Ramos (cell line): Measurements from ENCODE around the gene ORC3.
"Not testable (repeated sequence)": the region's sequence is repeated elsewhere in the genome, so short reads cannot be mapped to it uniquely, and the experiment has no call there.

ENCODE experiments used
- in situ Hi-C: fragments of 300-500 bp; cut with MboI; formaldehyde crosslinking; loops from one replicate; pipeline ENCODE4 v1.14.3; 2022; ENCODE audit warnings: low sequenced_read_pairs; ENCODE audit not compliant: unreplicated experiment

The ORC3 gene

DNA sequence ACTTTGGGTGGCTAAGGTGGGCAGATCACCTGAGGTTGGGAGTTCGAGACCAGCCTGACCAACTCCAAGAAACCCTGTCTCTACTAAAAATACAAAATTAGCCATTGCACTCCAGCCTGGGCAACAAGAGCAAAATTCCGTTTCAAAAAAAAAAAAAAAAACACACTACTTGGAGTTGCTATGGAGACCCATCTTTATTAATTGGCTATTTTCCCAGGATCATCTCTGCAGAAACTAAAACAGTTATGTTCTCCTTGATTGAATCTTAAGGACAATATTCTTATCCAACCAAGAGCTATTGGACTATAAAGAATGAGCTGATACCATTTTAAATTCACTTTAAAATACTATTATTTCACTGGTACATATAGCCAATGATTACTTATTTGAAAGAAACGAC lies 97.4 kb downstream of the ORC3 start:
- in situ Hi-C loops, result no loop called here

DNA sequence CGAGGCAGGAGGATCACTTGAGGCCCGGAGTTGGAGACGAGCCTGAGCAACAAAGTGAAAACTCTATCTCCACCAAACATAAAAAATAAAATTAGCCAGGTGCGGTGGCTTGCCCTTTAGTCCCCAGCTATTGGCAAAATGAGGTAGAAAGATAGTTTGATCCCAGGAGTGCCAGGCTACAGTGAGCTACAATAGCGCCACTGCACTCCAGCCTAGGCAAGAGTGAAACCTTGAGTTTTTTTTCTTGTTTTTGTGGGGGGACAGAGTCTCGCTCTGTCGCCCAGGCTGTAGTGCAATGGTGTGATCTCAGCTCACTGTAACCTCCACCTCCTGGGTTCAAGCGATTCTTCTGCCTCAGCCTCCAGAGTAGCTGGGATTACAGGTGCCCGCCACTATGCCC lies 98.0 kb downstream of the ORC3 start:
- in situ Hi-C loops, result not testable (repeated sequence)

DNA sequence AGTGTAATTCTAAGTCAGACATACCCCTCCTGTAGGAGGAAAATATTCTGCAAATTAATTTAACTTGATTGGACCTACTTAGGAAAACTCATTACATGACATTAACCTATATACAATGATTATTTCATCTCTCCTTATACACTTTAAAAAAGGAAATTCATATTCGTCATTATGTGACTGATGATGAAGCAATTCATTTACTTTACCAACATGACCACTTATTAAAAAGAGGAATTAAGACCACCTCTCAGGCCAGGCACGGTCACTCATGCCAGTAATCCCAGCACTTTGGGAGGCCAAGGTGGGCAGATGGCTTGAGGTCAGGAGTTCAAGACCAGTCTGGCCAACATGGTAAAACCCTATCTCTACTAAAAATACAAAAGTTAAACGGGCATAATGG lies 100.5 kb downstream of the ORC3 start:
- in situ Hi-C loops, result no loop called here

DNA sequence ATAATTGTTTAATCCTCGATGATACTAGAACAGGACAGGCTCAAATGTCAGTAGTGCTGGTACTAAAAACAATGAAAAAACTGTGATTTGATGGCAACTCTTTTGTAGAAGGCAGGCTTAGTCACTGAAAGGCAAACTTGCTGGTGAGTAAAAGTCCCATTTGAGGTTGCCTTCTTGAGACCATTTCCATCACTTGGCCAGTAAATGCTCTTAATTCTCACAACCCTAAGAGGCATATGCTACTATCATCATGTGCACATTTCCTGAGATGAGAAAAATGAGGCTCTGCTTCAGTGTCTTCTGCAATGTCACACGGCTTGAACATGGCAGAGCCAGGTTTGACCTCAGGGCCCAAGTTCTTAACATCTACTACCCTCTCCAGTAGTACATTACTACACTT lies 102.2 kb downstream of the ORC3 start:
- in situ Hi-C loops, result no loop called here

DNA sequence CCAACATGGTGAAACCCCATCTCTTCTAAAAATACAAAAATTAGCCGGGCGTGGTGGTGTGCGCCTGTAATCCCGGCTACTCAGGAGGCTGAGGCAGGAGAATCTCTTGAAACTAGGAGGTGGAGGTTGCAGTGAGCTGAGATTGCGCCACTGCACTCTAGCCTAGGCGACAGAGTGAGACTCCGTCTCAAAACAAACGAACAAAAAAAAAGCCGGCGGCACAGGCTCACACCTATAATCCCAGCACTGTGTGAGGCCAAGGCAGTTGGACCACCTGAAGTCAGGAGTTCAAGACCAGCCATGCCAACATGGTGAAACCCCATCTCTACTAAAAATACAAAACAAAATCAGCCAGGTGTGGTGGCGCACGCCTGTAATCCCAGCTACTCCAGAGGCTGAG lies 106.9 kb downstream of the ORC3 start:
- in situ Hi-C loops, result not testable (repeated sequence)

DNA sequence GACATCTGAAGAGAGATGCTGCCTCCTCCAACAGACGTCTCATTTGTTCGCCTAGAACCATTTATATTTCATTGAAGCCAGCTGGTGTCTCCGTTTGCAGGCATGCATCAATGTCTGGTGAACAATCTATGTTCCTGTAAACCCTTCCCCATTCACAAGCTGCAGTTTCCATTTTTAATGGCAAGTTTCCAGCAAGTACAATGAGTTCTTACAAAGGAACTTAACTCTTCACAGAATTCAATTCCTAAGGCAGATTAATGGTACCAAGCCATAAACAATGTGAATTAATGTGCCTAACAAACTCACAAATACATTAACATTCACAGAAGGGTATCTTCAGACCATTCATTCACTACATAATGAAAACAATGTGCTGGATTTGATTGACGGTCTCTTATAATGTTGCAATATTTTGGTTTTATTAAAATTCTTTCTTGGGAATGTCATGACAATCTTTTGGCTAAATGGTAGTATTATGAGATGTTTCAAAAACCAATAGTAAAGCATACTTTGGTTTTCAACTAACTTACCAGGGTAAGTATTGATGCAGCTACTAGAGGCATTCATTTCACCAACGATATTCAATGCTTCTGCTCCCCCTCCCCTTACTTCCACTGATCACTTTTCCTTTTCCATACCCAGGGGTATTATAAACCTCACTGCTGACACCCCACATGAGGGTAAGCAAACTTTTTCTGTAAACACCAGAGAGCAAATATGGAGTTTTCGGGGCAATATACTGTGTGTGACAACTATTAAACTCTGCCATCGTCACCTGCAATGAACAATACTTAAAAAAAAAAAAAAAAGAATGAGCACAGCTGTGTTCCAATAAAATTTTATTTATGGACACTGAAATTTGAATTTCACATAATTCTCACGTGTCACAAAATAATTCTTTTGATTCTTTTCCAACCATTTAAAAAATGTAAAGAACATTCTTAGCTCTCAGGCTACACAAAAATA lies 107.9 kb downstream of the ORC3 start:
- in situ Hi-C loops, result no loop called here

DNA sequence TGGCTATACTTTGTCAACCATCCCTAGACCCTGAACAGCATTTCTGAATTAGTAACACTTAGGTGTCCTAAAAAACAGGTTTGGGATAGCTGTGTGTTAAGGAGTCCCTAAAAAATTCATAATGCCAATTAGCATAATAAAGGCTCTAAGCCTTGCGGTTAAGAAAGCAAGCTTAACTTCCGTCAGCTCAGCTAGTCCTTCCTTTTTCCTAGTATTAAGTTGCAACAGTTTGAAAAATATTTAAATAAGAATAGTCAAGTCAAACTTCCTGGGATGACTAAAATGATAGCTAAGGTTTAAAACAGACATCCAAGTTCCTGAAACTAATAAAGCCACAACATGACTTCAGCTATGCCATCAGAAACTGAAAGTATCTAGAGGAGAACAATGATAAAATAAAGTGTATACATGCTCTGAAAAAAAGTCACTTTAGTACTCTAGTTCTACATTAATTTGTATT lies 108.6 kb downstream of the ORC3 start:
- in situ Hi-C loops, result no loop called here

DNA sequence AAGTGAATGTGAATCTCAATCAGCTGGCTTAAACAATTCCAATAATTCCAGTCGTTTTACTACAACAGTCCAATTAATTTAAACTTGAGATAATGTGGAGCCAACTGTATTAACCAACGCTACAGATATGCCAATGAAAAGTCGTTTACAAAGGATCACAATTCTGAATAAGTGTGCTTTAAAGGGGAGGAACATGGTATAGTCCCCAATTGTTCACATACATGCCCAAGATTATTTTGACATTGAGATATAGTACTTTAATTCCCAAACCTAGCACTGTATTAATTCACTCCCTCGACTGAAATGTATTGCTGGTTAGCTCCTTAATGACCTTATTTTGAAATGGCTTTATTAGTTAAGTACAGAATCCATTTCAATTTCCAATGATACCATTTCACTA lies 109.6 kb downstream of the ORC3 start:
- in situ Hi-C loops, result no loop called here

DNA sequence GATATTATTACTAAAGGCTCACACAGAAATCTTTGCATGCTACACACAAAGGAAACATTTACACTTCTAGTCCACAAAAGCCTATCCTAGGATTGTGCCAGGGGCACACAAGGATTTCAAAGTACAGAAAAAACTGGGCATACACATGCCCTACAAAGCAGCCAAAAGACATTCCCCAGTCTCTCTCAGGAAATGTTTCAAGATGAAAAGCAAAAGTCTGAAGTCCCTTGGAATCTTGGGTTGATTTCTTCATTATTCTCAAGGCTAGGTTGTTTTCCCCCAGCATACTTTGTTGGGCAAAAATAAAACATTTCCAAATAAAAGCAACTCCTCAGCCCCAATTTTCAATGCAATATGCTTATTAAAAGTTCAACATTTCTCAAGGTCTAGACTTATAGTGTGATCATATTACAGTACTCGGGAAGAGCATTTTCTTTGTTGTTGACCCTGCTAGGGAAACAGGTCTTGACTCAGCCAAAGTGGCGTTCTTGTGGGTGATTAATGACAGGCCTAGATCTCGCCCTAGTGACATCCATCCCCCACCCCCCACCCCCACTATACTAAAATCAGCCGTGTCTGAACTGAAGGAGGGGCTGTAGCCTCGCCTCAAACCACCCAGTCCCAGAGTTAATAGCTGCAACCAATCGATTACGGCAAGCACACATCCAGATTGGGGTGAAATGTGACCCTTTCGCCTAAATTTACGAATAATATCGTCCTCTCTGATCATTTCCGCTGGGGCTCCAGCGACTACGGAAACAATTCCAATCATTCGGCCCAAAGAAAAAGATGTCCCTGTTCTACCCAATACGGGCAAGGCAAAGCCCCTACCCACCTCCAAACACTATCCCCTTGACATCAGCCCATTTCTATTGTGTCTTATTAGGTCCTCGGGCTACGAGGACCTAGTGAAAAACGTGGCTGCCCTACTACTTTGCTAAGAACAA lies 110.7 kb downstream of the ORC3 start:
- in situ Hi-C loops, result loop anchor here (10.0 kb wide), 1 partner anchor 224 kb away; no protein-coding TSS in a partner anchor

DNA sequence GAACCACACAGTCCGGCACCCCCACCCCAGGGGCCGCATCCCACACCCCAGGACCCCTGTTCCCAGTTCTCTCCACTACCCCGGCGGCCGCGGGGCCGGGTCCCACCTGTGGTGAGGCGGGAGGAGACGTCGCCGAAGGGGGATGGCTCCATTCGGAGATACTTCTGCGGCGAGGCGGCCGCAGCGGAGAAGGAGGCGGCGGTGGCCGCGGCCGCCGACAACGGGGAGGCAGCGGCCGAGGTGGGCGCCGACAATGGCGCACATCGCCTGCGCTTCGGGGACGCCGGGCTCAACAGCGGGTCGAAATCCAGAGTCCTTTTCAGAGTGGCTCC lies 111.4 kb downstream of the ORC3 start:
- in situ Hi-C loops, result loop anchor here (10.0 kb wide), 1 partner anchor 223 kb away; no protein-coding TSS in a partner anchor

DNA sequence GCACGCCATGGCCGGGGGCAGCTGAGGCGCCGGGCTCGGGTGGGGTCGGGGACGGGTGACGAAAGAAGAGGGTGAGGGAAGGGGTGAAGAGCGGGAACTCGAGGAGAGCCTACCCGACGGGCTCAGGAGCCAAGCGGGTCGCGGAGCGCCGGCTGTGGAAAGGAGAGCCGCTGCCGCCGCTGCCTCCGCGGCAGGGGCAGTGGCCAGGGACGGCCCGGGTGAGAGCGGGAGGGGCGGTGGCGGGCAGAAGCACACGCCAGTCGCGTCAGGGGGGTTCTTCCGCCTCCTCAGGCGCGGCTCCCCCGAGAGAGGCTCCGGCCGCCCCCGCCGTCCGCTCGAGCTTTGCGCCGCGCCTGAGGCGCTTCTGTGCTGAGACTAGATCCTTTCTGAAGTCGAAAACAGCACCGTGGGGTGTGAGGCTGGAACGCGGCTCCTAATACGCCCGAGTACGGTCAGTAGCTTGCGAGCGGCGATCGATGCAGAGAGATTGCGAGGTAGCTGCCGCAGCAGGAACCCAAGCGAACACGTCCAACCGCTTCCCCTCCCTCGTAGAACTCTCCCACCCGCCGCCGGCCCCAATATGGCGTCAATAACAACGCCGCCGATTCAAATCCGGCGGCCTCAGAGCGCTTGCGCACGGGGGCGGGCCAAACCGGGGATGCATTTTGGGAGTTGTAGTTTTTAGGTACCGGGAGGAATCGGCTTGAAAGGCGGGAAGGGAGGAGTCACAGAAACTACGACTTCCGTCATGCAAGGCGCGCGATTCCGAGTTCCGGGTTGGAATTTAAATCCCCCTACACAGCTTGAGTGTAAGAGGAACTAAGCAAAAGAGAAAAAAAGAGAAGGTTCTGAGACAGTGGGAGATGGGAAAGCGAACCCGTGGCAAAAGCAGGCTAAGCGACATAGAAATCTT lies 112.0 kb downstream of the ORC3 start, which contains the start of gene AKIRIN2:
TSS of gene AKIRIN2 (minus strand) at position 558 of the 913 bp plus-strand sequence. CDS start at position 9, 549 bp downstream.
- in situ Hi-C loops, result loop anchor here (10.0 kb wide), 1 partner anchor 223 kb away; no protein-coding TSS in a partner anchor

DNA sequence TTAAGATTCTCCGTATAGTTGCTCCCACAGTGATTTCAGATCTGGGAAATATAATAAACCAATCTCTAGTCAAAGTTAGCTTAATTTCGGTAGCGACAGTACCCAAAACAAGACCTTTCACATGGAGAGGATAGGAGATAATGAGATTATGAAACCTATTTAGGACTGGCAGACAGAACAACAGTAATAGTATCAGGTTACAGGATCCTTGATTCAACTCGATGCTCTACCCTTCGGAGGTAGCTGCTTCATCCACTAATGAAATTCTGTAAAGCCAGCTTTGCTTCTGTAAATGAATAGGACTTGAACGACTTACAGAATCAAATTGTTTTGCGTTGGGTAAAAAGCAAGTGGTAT lies 112.6 kb downstream of the ORC3 start:
- in situ Hi-C loops, result loop anchor here (10.0 kb wide), 1 partner anchor 222 kb away; no protein-coding TSS in a partner anchor

DNA sequence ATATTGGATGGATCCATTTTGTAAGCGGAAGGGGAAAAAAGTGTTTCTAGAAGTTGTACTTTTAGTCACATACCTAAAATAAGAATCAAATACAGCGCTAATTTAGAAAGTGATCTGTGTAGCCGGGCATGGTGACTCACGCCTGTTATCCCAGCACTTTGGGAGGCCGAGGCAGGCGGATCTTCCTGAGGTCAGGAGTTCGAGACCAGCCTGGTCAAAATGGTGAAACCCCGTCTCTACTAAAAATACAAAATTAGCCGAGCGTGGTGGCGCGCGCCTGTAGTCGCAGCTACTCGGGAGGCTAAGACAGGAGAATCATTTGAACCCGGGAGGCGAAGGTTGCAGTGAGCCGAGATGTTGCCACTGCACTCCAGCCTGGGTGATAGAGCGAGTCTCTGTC lies 113.1 kb downstream of the ORC3 start:
- in situ Hi-C loops, result loop anchor here (10.0 kb wide), 1 partner anchor 222 kb away; no protein-coding TSS in a partner anchor

DNA sequence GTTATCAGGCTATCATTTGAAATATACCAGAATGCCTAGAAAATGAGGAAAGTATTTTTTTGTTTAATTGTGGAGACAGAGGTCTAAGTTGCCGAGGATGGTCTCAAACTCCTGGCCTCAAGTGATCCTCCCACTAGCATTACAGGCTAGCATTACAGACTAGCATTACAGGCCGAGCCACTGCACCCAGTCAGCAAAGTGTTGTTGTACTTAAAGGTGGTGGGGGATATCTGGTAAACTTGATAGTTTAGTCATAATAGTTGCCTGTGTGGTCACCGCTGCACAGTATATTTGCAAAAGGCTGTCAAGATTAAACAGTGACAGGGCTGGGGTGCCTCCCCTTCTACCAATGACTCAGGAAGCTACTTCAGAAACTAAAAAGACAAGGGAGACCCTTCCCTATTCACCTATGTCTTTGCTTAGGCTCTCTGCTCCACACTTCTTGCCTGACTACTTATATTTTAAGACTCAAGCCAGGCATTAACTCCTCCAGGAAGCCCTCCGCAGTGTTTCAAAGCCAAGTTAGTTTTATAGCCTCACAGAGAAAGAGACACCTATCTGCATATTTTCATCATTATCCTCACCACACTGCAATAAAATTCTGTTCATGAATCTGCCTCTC lies 115.2 kb downstream of the ORC3 start:
- in situ Hi-C loops, result loop anchor here (10.0 kb wide), 1 partner anchor 220 kb away; no protein-coding TSS in a partner anchor

DNA sequence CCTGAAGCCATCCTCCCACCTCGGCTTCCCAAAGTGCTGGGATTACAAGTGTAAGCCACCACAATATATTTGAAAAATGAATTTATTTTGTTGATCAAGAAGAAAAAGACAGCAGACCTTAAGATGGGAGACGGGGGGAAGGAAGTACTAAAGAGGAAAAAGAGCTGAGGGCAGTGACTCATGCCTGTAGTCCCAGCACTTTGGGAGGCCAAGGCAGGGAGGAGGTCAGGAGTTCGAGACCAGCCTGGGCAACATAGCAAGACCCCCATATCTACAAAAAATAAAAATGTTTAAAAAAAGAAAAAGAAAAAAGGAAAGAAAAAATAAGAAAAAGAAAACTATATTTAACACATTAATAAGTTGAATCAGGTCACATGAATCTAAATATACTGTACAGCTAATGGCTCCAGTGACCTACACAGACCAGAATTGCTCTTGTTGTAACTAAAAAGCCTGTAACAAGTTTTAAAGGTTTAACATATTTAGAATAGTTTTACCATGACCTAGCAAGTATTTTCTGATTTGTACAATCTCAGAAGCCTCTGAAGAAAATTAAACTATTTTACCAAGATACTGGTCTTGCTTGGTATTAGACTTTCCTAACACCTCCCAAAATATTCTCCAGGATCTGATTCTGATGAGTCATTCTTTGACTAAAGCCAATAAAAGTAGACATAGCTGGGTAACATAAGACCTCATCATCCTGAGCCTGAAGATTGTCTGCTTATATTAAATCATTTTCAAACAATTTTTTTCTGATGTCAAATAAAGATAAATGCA lies 116.4 kb downstream of the ORC3 start:
- in situ Hi-C loops, result loop anchor here (10.0 kb wide), 1 partner anchor 218 kb away; no protein-coding TSS in a partner anchor

DNA sequence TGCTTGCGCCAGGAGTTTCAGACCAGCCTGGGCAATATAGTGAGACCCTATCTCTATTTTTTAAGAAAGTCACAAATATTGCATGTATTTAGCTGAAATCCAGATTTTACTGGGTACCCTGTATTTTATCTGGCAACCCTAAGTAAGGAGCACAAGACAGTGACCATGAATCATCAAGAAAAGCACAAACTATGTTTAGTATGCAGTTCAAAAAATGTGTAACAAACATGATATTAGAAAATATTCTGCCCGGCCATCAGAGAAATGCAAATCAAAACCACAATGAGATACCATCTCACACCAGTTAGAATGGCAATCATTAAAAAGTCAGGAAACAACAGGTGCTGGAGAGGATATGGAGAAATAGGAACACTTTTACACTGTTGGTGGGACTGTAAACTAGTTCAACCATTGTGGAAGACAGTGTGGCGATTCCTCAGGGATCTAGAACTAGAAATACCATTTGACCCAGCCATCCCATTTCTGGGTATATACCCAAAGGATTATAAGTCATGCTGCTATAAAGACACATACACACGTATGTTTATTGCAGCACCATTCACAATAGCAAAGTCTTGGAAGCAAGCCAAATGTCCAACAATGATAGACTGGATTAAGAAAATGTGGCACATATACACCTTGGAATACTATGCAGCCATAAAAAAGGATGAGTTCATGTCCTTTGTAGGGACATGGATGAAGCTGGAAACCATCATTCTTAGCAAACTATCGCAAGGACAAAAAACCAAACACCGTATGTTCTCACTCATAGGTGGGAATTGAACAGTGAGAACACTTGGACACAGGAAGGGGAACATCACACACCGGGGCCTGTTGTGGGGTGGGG lies 118.9 kb downstream of the ORC3 start:
- in situ Hi-C loops, result loop anchor here (10.0 kb wide), 1 partner anchor 216 kb away; no protein-coding TSS in a partner anchor

DNA sequence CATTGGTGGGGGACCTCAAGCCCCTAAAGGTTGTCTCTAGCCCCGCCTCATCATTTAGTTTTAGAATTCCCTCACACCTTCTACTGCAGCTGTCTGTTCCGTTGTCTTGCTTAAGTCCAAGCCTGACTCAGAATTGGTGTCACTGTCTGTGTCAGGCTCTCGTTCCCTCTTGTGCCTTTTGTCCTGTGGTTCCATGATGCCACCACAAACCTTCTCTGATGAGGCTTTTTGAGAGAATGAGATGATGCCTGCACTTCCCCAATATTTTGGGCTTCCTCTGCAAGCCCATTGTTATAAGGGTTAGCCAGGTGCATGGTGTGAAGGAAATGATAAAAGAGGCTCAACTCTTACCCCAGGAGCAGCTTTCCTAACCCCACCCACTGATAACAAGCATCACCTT lies 120.2 kb downstream of the ORC3 start:
- in situ Hi-C loops, result no loop called here
